Adrenal gland (tissue), 12 donors: ENCODE results near the gene SRCAP. TPM values are rescaled to one million over a fixed set of nuclear protein-coding genes. Genes with fewer than 3 reads are reported as not detected.
A peak's percentile ranks its signal among the peaks of the same experiment; 100 is the strongest.

Experiments used
- DNase-seq, 7 donors: peaks; one replicate each; pipeline ENCODE4 v3.0.0-alpha.2; 2019 to 2020
- H3K27ac ChIP-seq, 5 donors: fragments of 200-600 bp; sonication (generic) in 4 of 5; 1 replicate in 3 of 5; 2 replicates in 2 of 5; pipeline versions ENCODE4 v1.5.1 to v1.8.0; 2016 to 2020; ENCODE audit warnings: mild to moderate bottlenecking in 1 of 5
- H3K27me3 ChIP-seq: fragments of 200-600 bp; 2 replicates; pipeline ENCODE4 v1.8.0; 2021
- H3K36me3 ChIP-seq, 2 donors: fragments of 200-600 bp; replicated peaks in 1 of 2; 1 replicate in 1 of 2; 2 replicates in 1 of 2; pipeline versions ENCODE4 v1.5.1 to v1.8.0; 2018 to 2022
- H3K4me1 ChIP-seq, 2 donors: fragments of 200-600 bp; replicated peaks in 1 of 2; 1 replicate in 1 of 2; 2 replicates in 1 of 2; pipeline versions ENCODE4 v1.5.1 to v1.8.0; 2018 to 2021
- H3K4me3 ChIP-seq, 4 donors: fragments of 200-600 bp; sonication (generic) in 3 of 4; one replicate each; pipeline ENCODE4 v1.5.1; 2016 to 2018
- H3K9me3 ChIP-seq, 3 donors: fragments of 200-600 bp; sonication (generic) in 1 of 3; replicated peaks in 1 of 3; 1 replicate in 2 of 3; 2 replicates in 1 of 3; pipeline versions ENCODE4 v1.5.1 to v1.8.0; 2016 to 2021
- POLR2A ChIP-seq, 2 donors: fragments of 450-650 bp; IDR thresholded peaks; one replicate each; pipeline ENCODE4 v1.6.1; 2017; ENCODE audit warnings: antibody characterized with exemption in 2 of 2, mild to moderate bottlenecking in 2 of 2, moderate library complexity in 1 of 2
- WGBS, 4 donors: extraction: QIAGEN DNeasy Blood & Tissue Kit in 2 of 4; methylation state at CpG; one replicate each; pipeline versions ENCODE4 v1.1.5 to v1.1.7; 2013 to 2017; 5-methylcytosine and 5-hydroxymethylcytosine counted together
- intact Hi-C, 2 donors: fragments of 100-400 bp; cut with DNase I; formaldehyde crosslinking; loops; one replicate each; pipeline versions ENCODE4 v1.14.1 to v1.15.0; 2022 to 2023
- polyA plus RNA-seq, 3 donors: library from polyadenylated mRNA; stranded (reverse); fragments of 200-250 nt in 2 of 3; fragments of 350-450 nt in 1 of 3; fragmentation: Illumina TruSeq in 1 of 3; extraction: RNeasy Lipid Tissue Mini Kit (QIAGEN cat#74804) in 1 of 3; gene quantifications; one replicate each; pipeline ENCODE4 v1.2.3, GENCODE V29; 2013 to 2014
- total RNA-seq, 9 donors: library from RNA; depleted of rRNA in 4 of 9; stranded (reverse); fragments of >200 nt in 4 of 9; fragments of 120-200 nt in 1 of 9; fragmentation: NEBNext Ultra II Directional in 1 of 9; extraction: Animal tissue kit (Norgen Biotek cat#: 25700) in 1 of 9; gene quantifications; one replicate each; pipeline versions ENCODE4 v1.1.0 to v1.2.4, GENCODE V29; 2013 to 2023
- TF ChIP-seq, protein P1 (sequence below), 6 experiments: fragments of 450-650 bp in 4 of 6; fragments of 200-600 bp in 2 of 6; sonication (generic) in 1 of 6; IDR thresholded peaks; 1 replicate in 5 of 6; 2 replicates in 1 of 6; pipeline versions ENCODE4 v1.5.1 to v1.8.0; 2016 to 2021; ENCODE audit warnings: antibody characterized with exemption in 6 of 6, mild to moderate bottlenecking in 2 of 6, moderate library complexity in 1 of 6
- donor health status: healthy with polysubstance abuse.
- donor health status: Bipolar disorder and iron deficiency.
- donor health status: DM: yes; HTN: yes; CAD: no.
- donor health status: DM: no; HTN: no; CAD: no.
- donor health status: DM: no; HTN: no; CAD: no.
- donor health status: DM: yes; HTN: yes; CAD: no.

Gene SRCAP
- total and polyA plus RNA-seq, 12 donors = 3.7 to 82.4 (median 46.6) TPM

GRCh38 chr16:30741461-30741914, 42.5 kb downstream of the SRCAP start:
- Histone ChIP-seq H3K27me3 (no peaks in the 10 kb centered on the region), H3K4me3 (no peak overlapping the region), H3K9me3 (no peaks in the 10 kb centered on the region), H3K27ac (peak overlapping the region; percentile 11 to 84 (median 77)), H3K36me3 (peaks cover 0 to 47% of the 10 kb centered on the region in 2 donors), H3K4me1 (peaks cover 10 to 23% of the 10 kb centered on the region in 2 donors)
- 33 to 48% (median 40%) methylated on average over 3 to 6 of the region's 6 CpGs for WGBS, 4 donors
- intact Hi-C loops = no loop called here
- TF ChIP-seq POLR2A (IDR thresholded peaks at IDR 0.05) = peak in 1 of 2 donors; percentile 46
- TF ChIP-seq, protein P1, sequence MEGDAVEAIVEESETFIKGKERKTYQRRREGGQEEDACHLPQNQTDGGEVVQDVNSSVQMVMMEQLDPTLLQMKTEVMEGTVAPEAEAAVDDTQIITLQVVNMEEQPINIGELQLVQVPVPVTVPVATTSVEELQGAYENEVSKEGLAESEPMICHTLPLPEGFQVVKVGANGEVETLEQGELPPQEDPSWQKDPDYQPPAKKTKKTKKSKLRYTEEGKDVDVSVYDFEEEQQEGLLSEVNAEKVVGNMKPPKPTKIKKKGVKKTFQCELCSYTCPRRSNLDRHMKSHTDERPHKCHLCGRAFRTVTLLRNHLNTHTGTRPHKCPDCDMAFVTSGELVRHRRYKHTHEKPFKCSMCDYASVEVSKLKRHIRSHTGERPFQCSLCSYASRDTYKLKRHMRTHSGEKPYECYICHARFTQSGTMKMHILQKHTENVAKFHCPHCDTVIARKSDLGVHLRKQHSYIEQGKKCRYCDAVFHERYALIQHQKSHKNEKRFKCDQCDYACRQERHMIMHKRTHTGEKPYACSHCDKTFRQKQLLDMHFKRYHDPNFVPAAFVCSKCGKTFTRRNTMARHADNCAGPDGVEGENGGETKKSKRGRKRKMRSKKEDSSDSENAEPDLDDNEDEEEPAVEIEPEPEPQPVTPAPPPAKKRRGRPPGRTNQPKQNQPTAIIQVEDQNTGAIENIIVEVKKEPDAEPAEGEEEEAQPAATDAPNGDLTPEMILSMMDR (IDR thresholded peaks at IDR 0.05) = no peak
- DNase-seq = peak; percentile 51 to 88 (median 84)

DNA sequence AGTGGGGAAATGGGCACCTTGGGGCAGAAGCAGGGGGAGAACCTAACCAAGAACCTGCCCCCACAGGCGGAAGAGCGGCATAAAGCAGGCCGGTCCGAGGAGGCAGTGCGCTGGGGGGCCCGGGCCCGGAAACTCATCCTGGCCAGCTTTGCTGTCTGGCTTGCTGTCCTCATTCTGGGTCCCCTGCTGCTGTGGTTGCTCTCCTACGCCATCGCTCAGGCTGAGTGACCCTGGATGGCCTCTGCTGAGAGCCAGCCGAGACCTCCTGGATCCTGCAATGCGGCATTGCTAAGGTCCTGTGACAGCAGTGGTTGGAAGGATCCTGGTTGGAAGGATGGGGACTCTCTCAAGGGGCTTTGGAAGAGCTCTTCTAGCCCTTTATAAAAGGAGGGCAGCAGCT, 44.7 kb downstream of the SRCAP start:
- Histone ChIP-seq H3K36me3 (peaks cover 0 to 25% of the 10 kb centered on the region in 2 donors), H3K4me3 (no peak overlapping the region), H3K27me3 (no peaks in the 10 kb centered on the region), H3K27ac (no peak overlapping the region), H3K9me3 (no peaks in the 10 kb centered on the region), H3K4me1 (peaks cover 10 to 31% of the 10 kb centered on the region in 2 donors)
- intact Hi-C loops = no loop called here
- no peak for TF ChIP-seq POLR2A (IDR thresholded peaks at IDR 0.05)
- TF ChIP-seq, protein P1 (IDR thresholded peaks at IDR 0.05) = no peak
- DNase-seq = peak in 1 of 7 donors; percentile 19
- WGBS, 4 donors = 94 to 98% (median 96%) methylated on average over 7 to 11 of the region's 11 CpGs

DNA sequence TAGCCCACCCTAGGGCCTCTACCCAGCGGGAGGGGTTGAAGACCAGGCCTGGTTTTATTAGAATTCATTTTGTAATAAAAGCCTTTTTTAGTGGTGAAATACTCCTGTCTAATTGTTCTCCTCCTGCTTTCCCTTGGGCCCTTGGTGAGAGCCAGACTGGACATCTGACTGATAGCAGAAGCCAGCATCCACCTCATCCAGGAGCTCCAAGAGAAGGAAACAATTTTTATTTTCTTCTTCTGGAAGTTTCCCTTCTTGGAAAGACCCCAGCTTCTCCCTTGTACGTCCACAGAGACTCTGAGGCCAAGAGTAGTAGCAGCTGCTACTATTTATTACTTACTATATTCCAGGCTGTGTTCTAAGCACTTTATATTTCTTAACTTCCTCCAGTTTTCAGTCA, 45.2 kb downstream of the SRCAP start:
- Histone ChIP-seq H3K27ac (no peak overlapping the region), H3K36me3 (peaks cover 0 to 21% of the 10 kb centered on the region in 2 donors), H3K4me3 (no peak overlapping the region), H3K27me3 (no peaks in the 10 kb centered on the region), H3K9me3 (no peaks in the 10 kb centered on the region), H3K4me1 (peaks cover 10 to 31% of the 10 kb centered on the region in 2 donors)
- DNase-seq = no peak
- intact Hi-C loops = no loop called here
- TF ChIP-seq POLR2A (IDR thresholded peaks at IDR 0.05) = no peak
- TF ChIP-seq, protein P1 (IDR thresholded peaks at IDR 0.05) = no peak
- 79 to 95% (median 91%) methylated on average over 2 of the region's 2 CpGs for WGBS, 4 donors

DNA sequence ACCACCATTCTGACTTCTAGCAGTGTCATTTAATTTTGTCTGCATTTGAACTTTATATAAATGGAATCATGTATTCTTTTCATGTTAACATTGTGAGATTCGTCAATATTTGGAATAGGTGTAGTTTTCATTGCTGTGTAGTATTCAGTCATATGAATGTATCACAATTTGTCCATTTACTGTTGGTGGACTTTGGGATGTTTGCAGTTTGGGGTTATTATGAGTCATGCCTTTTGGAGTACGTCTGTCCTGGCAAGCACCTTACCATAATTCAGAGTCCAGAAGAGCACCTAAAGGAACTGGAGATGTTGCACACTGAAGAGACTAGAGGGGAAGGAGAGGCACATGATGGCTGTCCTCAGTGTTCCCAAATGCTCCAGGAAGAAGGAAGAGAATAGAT, 46.1 kb downstream of the SRCAP start:
- Histone ChIP-seq H3K36me3 (peaks cover 0 to 12% of the 10 kb centered on the region in 2 donors), H3K4me1 (peaks cover 10 to 27% of the 10 kb centered on the region in 2 donors), H3K27me3 (no peaks in the 10 kb centered on the region), H3K27ac (no peak overlapping the region), H3K4me3 (no peak overlapping the region), H3K9me3 (no peaks in the 10 kb centered on the region)
- no peak for TF ChIP-seq POLR2A (IDR thresholded peaks at IDR 0.05)
- TF ChIP-seq, protein P1 (IDR thresholded peaks at IDR 0.05) = no peak
- no peak for DNase-seq
- intact Hi-C loops = no loop called here
- 57 to 78% (median 75%) methylated on average over 2 of the region's 2 CpGs for WGBS, 4 donors
